Natural killer cell treated with Interleukin-12 subunit alpha and Interleukin-12 subunit beta and Interleukin-15 and Interleukin-18, amount 100 ng/mL, for 72 hours (primary cell): ENCODE results near the gene CHD3. TPM values are rescaled to one million over a fixed set of nuclear protein-coding genes. Genes with fewer than 3 reads are reported as not detected.
A peak's percentile ranks its signal among the peaks of the same experiment; 100 is the strongest.

ENCODE experiments used
- ATAC-seq, 2 donors: fragments of 150-1000 bp; cut with Tn5 transposase in 1 of 2; sonication (Bioruptor Pico), chemical (Tn5 transposase) in 1 of 2; 2 replicates each; pipeline ENCODE4 v1.10.0; 2021
- DNase-seq: peaks from one replicate; pipeline ENCODE4 v3.0.0; 2022; ENCODE audit warnings: low spot score
- H3K27ac Mint-ChIP-seq, 2 donors: 1 replicate in 1 of 2; 2 replicates in 1 of 2; pipeline ENCODE4 v1.8.0; 2022; ENCODE audit warnings: mixed read lengths in 2 of 2, mild to moderate bottlenecking in 1 of 2, moderate library complexity in 1 of 2
- H3K27me3 Mint-ChIP-seq, 2 donors: 1 replicate in 1 of 2; 2 replicates in 1 of 2; pipeline ENCODE4 v1.8.0; 2022; ENCODE audit warnings: mixed read lengths in 2 of 2
- H3K36me3 Mint-ChIP-seq: one replicate; pipeline ENCODE4 v1.8.0; 2022; ENCODE audit warnings: mixed read lengths
- H3K4me1 Mint-ChIP-seq, 2 donors: 1 replicate in 1 of 2; 2 replicates in 1 of 2; pipeline ENCODE4 v1.8.0; 2022; ENCODE audit warnings: low read depth in 2 of 2, mixed read lengths in 2 of 2, mild to moderate bottlenecking in 1 of 2
- H3K4me3 Mint-ChIP-seq: one replicate; pipeline ENCODE4 v1.8.0; 2022; ENCODE audit warnings: mixed read lengths
- H3K9me3 Mint-ChIP-seq: 2 replicates; pipeline ENCODE4 v1.8.0; 2022; ENCODE audit warnings: mixed read lengths
- total RNA-seq, 2 donors: library from RNA; stranded (reverse); gene quantifications; one replicate each; pipeline ENCODE4 v1.2.3, GENCODE V29; 2022

The CHD3 gene
- total RNA-seq, 2 donors from 2014 or later, result 106 to 192 TPM

GRCh38 chr17:7867881-7868329, 20.7 kb upstream of the CHD3 start:
- peaks cover 20 to 26% of the 10 kb centered on the region in 2 donors for H3K4me1 Mint-ChIP-seq
- H3K27me3 Mint-ChIP-seq, result no peaks in the 10 kb centered on the region
- no peaks in the 10 kb centered on the region for H3K9me3 Mint-ChIP-seq
- peak overlapping the region; percentile 77 to 84 for H3K27ac Mint-ChIP-seq
- DNase-seq (no peak), ATAC-seq (peak; percentile 72 to 81)
- peak overlapping the region; percentile 71 for H3K4me3 Mint-ChIP-seq
- H3K36me3 Mint-ChIP-seq, result no peaks in the 10 kb centered on the region

DNA sequence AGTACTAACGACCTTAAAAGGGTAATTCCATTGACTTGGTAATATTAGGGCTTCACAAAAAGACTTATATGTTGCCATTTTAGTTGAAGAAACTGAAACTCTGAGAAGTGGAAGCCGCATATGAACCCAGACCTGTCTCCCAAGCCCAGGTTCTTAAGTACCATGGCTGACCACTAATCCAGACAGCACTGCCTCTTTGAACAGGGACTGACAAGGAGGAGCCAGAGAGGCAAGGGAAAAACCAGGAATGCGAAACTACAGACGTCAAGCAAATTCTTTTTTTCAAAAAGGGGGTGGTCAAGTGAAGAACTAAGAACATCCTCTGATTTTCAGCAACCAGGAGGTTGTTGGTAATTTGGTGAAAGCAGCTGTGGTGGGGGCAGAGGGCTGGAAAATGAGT, 15.5 kb upstream of the CHD3 start:
- DNase-seq (no peak), ATAC-seq (no peak)
- Mint-ChIP-seq H3K9me3 (no peaks in the 10 kb centered on the region), H3K4me3 (no peak overlapping the region), H3K27me3 (no peaks in the 10 kb centered on the region), H3K27ac (peak overlapping the region in 1 of 2 donors; percentile 14), H3K36me3 (peaks cover 5% of the 10 kb centered on the region), H3K4me1 (peaks cover 10% of the 10 kb centered on the region in 2 donors)

GRCh38 chr17:7875804-7876370, 12.7 kb upstream of the CHD3 start:
- no peak overlapping the region for H3K27ac Mint-ChIP-seq
- no peak for DNase-seq
- ATAC-seq, result no peak

DNA sequence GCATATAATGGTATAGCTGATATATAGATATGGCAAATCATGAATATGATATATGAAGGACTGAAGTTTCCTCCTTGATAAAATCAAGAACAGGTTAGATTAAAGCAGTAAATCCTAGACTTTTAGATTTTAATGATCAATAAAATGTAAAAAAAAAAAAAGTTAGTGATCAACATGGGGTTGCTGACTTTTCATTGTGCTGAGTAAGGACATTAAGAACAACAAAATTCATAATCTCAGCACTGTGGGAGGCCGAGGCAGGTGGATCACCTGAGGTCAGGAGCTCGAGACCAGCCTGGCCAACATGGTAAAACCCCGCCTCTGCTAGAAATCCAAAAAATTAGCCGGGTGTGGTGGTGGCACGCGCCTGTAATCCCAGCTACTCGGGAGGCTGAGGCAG, 10.4 kb upstream of the CHD3 start:
- no peaks in the 10 kb centered on the region for H3K4me1 Mint-ChIP-seq
- no peaks in the 10 kb centered on the region for H3K9me3 Mint-ChIP-seq
- no peak overlapping the region for H3K27ac Mint-ChIP-seq
- peaks cover 5% of the 10 kb centered on the region for H3K36me3 Mint-ChIP-seq
- DNase-seq (no peak), ATAC-seq (no peak)
- H3K4me3 Mint-ChIP-seq, result no peak overlapping the region
- H3K27me3 Mint-ChIP-seq, result no peaks in the 10 kb centered on the region

More at GRCh38 chr17:7875804-7876370, 12.7 kb upstream of the CHD3 start:
- H3K9me3 Mint-ChIP-seq, result no peaks in the 10 kb centered on the region
- no peaks in the 10 kb centered on the region for H3K27me3 Mint-ChIP-seq
- no peak overlapping the region for H3K4me3 Mint-ChIP-seq
- peaks cover 5% of the 10 kb centered on the region for H3K36me3 Mint-ChIP-seq
- H3K4me1 Mint-ChIP-seq, result no peaks in the 10 kb centered on the region

GRCh38 chr17:7880076-7880868, 8.3 kb upstream of the CHD3 start:
- H3K9me3 Mint-ChIP-seq, result no peaks in the 10 kb centered on the region
- DNase-seq (no peak), ATAC-seq (no peak)
- no peak overlapping the region for H3K27ac Mint-ChIP-seq
- no peaks in the 10 kb centered on the region for H3K27me3 Mint-ChIP-seq
- H3K4me1 Mint-ChIP-seq, result no peaks in the 10 kb centered on the region
- H3K36me3 Mint-ChIP-seq, result no peaks in the 10 kb centered on the region
- H3K4me3 Mint-ChIP-seq, result no peak overlapping the region

DNA sequence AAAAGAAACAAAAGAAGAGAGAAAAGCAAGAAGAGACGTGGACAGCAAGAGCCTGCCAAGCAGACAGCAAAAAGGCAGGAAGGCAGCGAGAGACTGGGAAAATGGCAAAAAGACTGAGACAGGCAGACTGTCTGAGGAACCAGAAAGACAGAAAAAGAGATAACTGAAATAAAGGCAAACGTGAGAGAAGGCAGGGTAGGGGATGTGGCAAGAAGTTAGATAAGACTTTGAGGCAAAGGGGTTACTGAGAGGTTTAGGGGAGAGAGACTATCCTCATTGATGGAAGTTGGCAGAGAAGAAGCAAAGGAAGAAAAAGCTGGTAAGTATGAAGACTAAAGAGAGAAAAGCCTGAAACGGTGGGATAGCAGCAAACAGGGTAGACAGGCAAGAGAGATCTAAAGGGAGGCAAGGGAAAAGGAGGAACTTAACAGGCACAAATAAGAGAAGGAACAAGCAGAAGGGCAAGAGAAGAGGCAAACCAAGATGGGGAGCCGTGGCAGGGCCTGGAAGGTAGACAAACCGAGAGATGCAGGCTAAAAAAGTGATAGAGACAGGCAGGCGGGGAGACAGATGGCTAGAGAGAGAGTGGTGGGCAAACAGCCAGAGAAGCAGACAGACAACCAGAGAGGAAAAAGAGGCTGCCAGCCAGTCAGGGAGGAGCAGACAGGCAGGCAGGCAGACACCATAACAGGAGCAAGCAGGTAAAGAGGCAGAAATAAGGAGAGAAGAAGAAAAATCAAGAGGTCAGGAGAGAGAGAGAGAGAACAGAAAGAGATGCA, 7.1 kb upstream of the CHD3 start:
- no peaks in the 10 kb centered on the region for H3K9me3 Mint-ChIP-seq
- no peaks in the 10 kb centered on the region for H3K27me3 Mint-ChIP-seq
- no peaks in the 10 kb centered on the region for H3K36me3 Mint-ChIP-seq
- H3K4me1 Mint-ChIP-seq, result peaks cover 0 to 6% of the 10 kb centered on the region in 2 donors
- no peak overlapping the region for H3K4me3 Mint-ChIP-seq
- DNase-seq (no peak), ATAC-seq (no peak)
- H3K27ac Mint-ChIP-seq, result no peak overlapping the region

DNA sequence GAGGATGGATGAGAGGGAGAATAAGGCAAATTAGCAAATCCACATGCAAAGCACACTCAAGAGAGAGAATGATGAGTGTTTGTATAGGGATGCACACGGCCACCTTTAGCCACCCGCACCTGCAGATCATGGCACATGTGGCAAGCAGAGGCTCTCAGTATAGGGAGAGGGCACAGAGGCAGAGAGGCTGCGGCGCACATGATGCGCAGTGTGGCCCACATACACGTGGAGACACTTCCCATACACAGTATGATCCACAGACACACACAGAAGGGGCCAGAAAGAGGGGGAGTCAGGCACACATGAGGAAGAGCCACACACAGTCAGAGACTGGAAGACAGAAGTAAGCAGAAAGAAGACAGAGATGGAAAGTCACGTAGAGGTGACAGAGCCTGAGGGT, 6.5 kb upstream of the CHD3 start:
- H3K4me3 Mint-ChIP-seq, result no peak overlapping the region
- no peaks in the 10 kb centered on the region for H3K27me3 Mint-ChIP-seq
- DNase-seq (no peak), ATAC-seq (no peak)
- no peaks in the 10 kb centered on the region for H3K36me3 Mint-ChIP-seq
- peaks cover 0 to 6% of the 10 kb centered on the region in 2 donors for H3K4me1 Mint-ChIP-seq
- no peaks in the 10 kb centered on the region for H3K9me3 Mint-ChIP-seq
- H3K27ac Mint-ChIP-seq, result no peak overlapping the region

- H3K4me1 Mint-ChIP-seq, result peaks cover 0 to 6% of the 10 kb centered on the region in 2 donors
- H3K27me3 Mint-ChIP-seq, result no peaks in the 10 kb centered on the region
- H3K9me3 Mint-ChIP-seq, result no peaks in the 10 kb centered on the region
- H3K36me3 Mint-ChIP-seq, result no peaks in the 10 kb centered on the region
- no peak overlapping the region for H3K4me3 Mint-ChIP-seq
- DNase-seq (no peak), ATAC-seq (no peak)
- H3K27ac Mint-ChIP-seq, result no peak overlapping the region
These were observed 6.0 kb upstream of the CHD3 start for GRCh38 chr17:7882629-7883028.

DNA sequence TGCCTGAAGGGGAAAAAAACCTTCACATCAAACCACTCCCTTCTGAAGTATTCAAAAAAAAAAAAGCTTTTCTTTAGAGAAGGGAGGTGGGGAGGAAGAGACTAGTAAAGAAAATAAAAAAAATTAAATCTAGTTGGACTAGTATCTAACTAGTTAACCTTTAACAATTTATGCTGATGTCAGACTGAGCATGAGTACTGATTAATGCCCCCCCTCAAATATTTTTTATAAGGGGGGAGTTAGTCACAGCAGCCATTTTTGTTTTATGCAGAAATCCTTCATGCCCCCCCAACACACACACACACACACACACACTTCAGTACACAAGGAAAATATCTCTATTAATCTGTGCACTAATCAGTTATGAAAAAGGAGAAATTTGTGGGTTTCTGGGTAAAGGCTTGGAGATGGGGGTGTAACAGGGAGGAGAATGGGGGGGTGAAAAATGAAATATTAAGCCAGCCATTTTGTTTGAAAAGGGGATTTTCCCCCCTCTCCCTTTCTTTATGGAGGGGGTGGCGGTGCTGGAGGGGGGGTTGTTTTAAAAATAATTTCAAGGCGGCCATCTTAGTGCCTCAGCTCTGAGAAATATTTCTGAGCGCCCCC, 4.7 kb upstream of the CHD3 start:
- H3K36me3 Mint-ChIP-seq, result no peaks in the 10 kb centered on the region
- H3K4me3 Mint-ChIP-seq, result peak overlapping the region; percentile 69
- H3K27ac Mint-ChIP-seq, result peak overlapping the region in 1 of 2 donors; percentile 12
- no peaks in the 10 kb centered on the region for H3K27me3 Mint-ChIP-seq
- H3K4me1 Mint-ChIP-seq, result peaks cover 0 to 6% of the 10 kb centered on the region in 2 donors
- DNase-seq, result no peak
- H3K9me3 Mint-ChIP-seq, result no peaks in the 10 kb centered on the region
- no peak for ATAC-seq

- Mint-ChIP-seq H3K27me3 (no peaks in the 10 kb centered on the region), H3K4me1 (peaks cover 0 to 6% of the 10 kb centered on the region in 2 donors), H3K36me3 (no peaks in the 10 kb centered on the region), H3K4me3 (peak overlapping the region; percentile 66), H3K9me3 (no peaks in the 10 kb centered on the region), H3K27ac (no peak overlapping the region)
- DNase-seq, result no peak
- peak; percentile 1 for ATAC-seq
These were observed 3.8 kb upstream of the CHD3 start for GRCh38 chr17:7884581-7885366.

DNA sequence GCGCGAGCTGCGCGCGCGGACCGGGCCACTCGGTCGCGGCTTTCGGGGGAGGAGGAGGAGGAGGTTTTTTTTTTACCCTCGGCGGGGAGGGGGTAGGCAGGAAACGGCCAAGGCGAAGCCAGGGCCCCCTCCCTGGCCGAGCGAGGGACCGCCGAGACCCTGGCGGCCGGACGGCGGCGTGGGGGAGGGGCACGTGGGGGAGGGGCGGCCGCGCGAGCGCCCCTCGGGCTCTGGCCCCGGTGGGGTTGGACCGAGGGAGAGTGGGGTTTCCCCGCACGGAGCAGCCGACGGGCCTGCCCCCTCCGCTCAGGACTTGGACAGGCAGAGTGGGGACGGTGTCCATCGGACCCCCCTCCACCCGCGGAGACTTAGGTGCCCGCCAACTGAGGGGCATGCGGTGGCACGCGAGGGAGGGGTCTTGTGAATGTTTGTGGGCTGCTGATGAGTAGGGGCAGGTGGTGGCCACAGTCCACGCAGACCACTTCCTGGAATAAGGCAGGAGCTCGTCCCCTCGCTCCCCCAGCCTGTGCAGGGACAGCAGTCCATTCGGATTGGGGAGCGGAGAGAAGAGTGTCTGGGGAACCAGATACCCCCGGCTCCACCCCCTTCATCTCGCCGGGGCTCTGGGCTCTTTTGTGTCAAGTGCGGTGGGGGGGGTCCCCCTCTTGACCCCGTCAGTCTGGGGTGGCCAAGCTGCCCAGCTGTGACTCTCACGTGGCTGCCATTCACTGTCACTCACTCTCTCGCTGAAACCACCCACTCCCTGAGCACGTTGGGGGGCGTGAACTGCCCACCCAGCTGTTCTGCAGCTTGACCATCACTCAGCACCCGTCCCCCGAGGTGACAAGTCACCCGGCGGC, 3.0 kb upstream of the CHD3 start:
- Mint-ChIP-seq H3K4me3 (no peak overlapping the region), H3K36me3 (peaks cover 5% of the 10 kb centered on the region), H3K27me3 (no peaks in the 10 kb centered on the region), H3K4me1 (peaks cover 0 to 6% of the 10 kb centered on the region in 2 donors), H3K9me3 (no peaks in the 10 kb centered on the region), H3K27ac (no peak overlapping the region)
- peak; percentile 75 for DNase-seq
- peak; percentile 45 to 64 for ATAC-seq

- H3K27ac Mint-ChIP-seq, result no peak overlapping the region
- DNase-seq, result no peak
- peaks cover 0 to 6% of the 10 kb centered on the region in 2 donors for H3K4me1 Mint-ChIP-seq
- H3K9me3 Mint-ChIP-seq, result no peaks in the 10 kb centered on the region
- H3K4me3 Mint-ChIP-seq, result no peak overlapping the region
- peaks cover 6% of the 10 kb centered on the region for H3K36me3 Mint-ChIP-seq
- ATAC-seq, result peak in 1 of 2 donors; percentile 22
- H3K27me3 Mint-ChIP-seq, result no peaks in the 10 kb centered on the region
These were observed 2.2 kb upstream of the CHD3 start for GRCh38 chr17:7886227-7887037.
